Esophagus squamous epithelium (tissue), 4 donors: Measurements from ENCODE around the gene AMHR2.

Experiments
- CTCF ChIP-seq, 6 experiments: fragments of 450-650 bp in 4 of 6; fragments of 200-600 bp in 2 of 6; sonication (generic) in 2 of 6; IDR thresholded peaks; one replicate each; pipeline ENCODE4 v1.5.1; 2016 to 2019; ENCODE audit warnings: antibody characterized with exemption in 6 of 6, mild to moderate bottlenecking in 4 of 6, moderate library complexity in 4 of 6
- POLR2A ChIP-seq, 4 donors: fragments of 450-650 bp; IDR thresholded peaks; one replicate each; pipeline ENCODE4 v1.6.1; 2017; ENCODE audit warnings: antibody characterized with exemption in 4 of 4, mild to moderate bottlenecking in 4 of 4, moderate library complexity in 3 of 4

DNA sequence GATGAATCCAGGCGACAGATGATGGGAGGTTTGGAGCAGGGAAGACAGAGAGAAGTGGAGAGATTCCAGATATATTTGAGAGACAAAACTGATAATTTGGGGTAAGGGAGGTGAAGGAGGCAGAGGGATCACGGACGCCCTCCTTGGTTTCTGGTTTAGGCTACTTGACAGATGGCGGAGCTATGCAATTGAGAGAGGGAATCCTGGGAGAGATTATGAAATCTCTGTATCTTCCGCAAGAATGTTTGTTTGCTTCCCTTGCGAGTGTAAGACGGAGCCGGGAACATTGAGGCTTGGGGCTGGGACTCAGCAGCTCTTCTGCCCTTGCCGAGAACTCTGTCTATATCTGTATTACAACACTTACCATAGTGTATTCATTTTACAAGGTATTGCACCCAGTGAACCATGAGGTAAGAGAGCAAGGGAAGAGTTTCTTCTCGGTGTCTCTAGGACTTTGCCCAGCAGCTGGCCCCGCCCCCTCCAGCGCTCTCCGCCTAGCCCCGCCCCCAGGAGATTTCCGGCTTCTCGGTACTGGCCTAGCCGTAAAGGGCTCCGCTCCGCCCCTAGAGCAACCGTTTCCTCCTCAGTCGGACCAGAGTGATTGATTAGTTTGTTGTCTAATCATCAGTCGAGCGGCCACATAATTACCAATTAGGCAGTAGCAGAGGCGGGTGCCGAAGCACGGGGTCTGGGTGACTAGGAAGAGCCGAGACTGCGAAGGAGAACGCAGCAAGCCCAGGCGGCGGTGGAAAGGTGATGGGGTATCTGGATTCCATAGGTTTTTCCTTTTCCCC lies 17.6 kb downstream of the AMHR2 start, which contains the start of gene PRR13:
- TF ChIP-seq CTCF (IDR thresholded peaks at IDR 0.05): peak in 1 of 6 experiments; percentile 5
- TF ChIP-seq POLR2A (IDR thresholded peaks at IDR 0.05): peak in 3 of 4 donors; percentile 74 to 94 (median 90)
